ENCODE results near the gene ARHGAP6. TPM values are rescaled to one million over a fixed set of nuclear protein-coding genes. Genes with fewer than 3 reads are reported as not detected.

The ARHGAP6 gene
- total RNA-seq, 1 experiment from 2014 or later = 0.10 TPM

DNA sequence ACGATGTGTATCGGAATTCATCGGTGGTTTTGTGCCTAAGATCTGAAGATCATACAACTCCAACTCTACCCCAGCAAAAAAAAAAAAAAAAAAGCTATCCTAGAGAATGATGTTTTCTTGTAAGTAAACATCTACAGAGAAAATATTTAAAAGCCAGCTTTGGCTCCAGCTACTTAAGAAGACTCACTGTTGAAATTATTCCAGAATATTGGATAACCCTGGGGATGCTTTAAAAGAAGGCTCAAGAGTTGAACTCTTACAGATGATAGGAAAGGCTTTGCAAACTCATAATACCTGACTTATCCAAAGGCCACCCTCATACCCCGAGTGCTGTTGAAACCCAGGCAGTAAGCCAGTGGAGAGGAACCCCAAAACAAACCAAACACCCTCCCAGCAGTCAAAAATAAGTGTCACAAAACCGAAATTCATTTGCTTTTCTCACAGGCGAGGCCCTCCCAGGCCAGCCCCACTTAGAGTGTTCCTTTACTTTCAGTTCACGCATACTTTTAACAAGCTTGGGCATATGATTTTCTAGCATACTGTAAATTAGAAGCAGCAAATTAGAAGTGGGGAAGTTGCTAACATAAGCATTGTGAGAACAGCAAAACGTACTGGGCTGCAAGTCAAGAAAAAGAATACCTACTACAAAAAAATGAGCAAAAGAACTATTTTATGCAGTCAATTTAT is 375.2 kb downstream of the ARHGAP6 start:
- ATAC-seq = no peak
- intact Hi-C loops (cut with micrococcal nuclease) = no loop called here

More for the DNA sequence above, 375.2 kb downstream of the ARHGAP6 start:
- TF ChIP-seq, protein P1, sequence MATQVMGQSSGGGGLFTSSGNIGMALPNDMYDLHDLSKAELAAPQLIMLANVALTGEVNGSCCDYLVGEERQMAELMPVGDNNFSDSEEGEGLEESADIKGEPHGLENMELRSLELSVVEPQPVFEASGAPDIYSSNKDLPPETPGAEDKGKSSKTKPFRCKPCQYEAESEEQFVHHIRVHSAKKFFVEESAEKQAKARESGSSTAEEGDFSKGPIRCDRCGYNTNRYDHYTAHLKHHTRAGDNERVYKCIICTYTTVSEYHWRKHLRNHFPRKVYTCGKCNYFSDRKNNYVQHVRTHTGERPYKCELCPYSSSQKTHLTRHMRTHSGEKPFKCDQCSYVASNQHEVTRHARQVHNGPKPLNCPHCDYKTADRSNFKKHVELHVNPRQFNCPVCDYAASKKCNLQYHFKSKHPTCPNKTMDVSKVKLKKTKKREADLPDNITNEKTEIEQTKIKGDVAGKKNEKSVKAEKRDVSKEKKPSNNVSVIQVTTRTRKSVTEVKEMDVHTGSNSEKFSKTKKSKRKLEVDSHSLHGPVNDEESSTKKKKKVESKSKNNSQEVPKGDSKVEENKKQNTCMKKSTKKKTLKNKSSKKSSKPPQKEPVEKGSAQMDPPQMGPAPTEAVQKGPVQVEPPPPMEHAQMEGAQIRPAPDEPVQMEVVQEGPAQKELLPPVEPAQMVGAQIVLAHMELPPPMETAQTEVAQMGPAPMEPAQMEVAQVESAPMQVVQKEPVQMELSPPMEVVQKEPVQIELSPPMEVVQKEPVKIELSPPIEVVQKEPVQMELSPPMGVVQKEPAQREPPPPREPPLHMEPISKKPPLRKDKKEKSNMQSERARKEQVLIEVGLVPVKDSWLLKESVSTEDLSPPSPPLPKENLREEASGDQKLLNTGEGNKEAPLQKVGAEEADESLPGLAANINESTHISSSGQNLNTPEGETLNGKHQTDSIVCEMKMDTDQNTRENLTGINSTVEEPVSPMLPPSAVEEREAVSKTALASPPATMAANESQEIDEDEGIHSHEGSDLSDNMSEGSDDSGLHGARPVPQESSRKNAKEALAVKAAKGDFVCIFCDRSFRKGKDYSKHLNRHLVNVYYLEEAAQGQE (IDR thresholded peaks at IDR 0.05; ENCODE audit: low read depth) = no peak
- TF ChIP-seq ZNF274 (IDR thresholded peaks at IDR 0.05; ENCODE audit: low read depth, low read length) (no peak), MAX (IDR thresholded peaks at IDR 0.05) (no peak), RAD21 (IDR thresholded peaks at IDR 0.05; ENCODE audit: low read depth) (no peak), JUND (IDR thresholded peaks at IDR 0.05) (no peak), EGR1 (IDR thresholded peaks at IDR 0.05; ENCODE audit: low read depth) (no peak), SRF (IDR thresholded peaks at IDR 0.05; ENCODE audit: low read depth) (no peak), TCF7L2 (IDR thresholded peaks at IDR 0.05; ENCODE audit: borderline replicate concordance, extremely low read depth, insufficient read depth, insufficient read length) (no peak), YY1 (IDR thresholded peaks at IDR 0.05; ENCODE audit: extremely low read depth, insufficient replicate concordance, low read depth, low read length) (no peak), EZH2 (IDR thresholded peaks at IDR 0.05) (no peak), FOSL1 (IDR thresholded peaks at IDR 0.05; ENCODE audit: low read depth) (no peak), POLR2A (IDR thresholded peaks at IDR 0.05; ENCODE audit: borderline replicate concordance, extremely low read depth, insufficient read depth, insufficient read length) (no peak), CBX3 (IDR thresholded peaks at IDR 0.05; ENCODE audit: low read depth) (no peak), ELF1 (IDR thresholded peaks at IDR 0.05; ENCODE audit: borderline replicate concordance, low read depth) (no peak), ZFX (IDR thresholded peaks at IDR 0.05) (no peak), CEBPB (IDR thresholded peaks at IDR 0.05; ENCODE audit: low read depth) (no peak), SP1 (IDR thresholded peaks at IDR 0.05; ENCODE audit: low read depth) (no peak), SIN3A (IDR thresholded peaks at IDR 0.05; ENCODE audit: low read depth) (no peak), POLR2AphosphoS5 (IDR thresholded peaks at IDR 0.05; ENCODE audit: low read depth, low read length) (no peak)
- Histone ChIP-seq H3K9me3 (ENCODE audit: control insufficient read depth in 1 of 2, insufficient read depth in 1 of 2, low read depth in 1 of 2, low read length in 2 of 2) (no peaks in the 10 kb centered on the region), H3K27me3 (ENCODE audit: insufficient read depth, low read length) (no peaks in the 10 kb centered on the region), H3K9me2 (ENCODE audit: insufficient read depth) (no peaks in the 10 kb centered on the region), H3K4me1 (ENCODE audit: control insufficient read depth in 1 of 2, insufficient read depth in 2 of 2, low read length in 2 of 2) (no peaks in the 10 kb centered on the region), H3K27ac (ENCODE audit: low read depth, low read length) (no peak overlapping the region), H3K4me3 (replicated peaks in 1 of 2; ENCODE audit: low read depth in 1 of 2, low read length in 2 of 2) (no peak overlapping the region), H4K20me1 (ENCODE audit: insufficient read depth) (no peaks in the 10 kb centered on the region), H2AFZ (ENCODE audit: low read depth, low read length, poor library complexity, severe bottlenecking) (no peak overlapping the region), H3K36me3 (ENCODE audit: control insufficient read depth in 1 of 2, insufficient read depth in 2 of 2, low read length in 2 of 2) (no peaks in the 10 kb centered on the region), H3K79me2 (ENCODE audit: insufficient read depth, low read length) (no peaks in the 10 kb centered on the region), H3K9ac (ENCODE audit: low read length) (no peak overlapping the region), H3K4me2 (ENCODE audit: low read length) (no peak overlapping the region)
- ChIA-PET POLR2A (no interaction called here), RAD21 (ENCODE audit: low non-redundant PET in 1 of 2, low total read pairs in 2 of 2, uncharacterized antibody in 2 of 2, unreplicated experiment in 2 of 2) (no interaction called here), CTCF (no interaction called here)
- no TSS peak for BruUV-seq (replicated peaks)
- no peak for DNase-seq (ENCODE audit: low read depth, low spot score)

Measured in HCT116 (cell line).